Measurements from ENCODE around the gene HRH1.

HRH1 gene

DNA sequence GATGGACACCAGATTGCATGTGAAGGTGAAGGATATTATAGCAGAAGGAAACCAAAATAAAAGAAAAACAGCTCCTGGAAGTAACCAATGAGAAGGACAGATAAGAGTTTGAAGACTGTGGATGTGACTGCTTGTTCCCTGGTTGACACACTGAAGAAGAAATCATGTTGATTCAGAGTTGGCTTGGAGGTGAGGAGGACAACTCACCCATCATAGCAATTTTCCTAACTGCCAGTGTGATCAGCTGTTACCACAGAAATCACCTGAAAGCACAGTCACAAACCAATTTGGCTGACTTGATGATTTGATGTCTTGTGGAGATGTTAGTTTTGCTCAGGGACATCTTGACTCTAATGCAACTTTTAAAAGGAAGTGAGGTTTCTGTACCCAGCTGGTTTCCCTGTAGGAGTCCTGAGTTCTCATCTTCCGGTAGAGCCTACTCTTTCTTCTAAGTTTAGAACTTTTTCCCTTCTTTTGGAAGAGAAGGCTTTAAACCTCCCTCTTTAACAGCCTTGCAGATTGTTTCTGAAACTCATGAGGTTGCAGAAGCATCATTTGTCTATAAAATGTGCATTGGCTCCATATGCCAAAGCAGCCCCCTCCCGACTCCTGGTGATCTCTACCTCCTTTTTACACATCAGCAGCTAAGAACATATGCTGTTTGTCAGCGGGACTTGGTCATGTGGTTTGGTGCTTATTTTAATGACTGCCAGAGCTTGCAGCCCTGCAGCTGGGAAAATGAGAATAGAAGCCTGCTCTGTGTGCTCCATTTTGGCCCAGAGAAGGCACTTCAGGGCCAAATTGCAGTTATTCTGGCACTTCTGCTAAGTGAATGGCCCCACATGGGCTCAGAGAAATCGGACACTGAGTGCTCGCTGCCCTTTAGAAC lies 128.2 kb downstream of the HRH1 start:
- no peak for DNase-seq (ENCODE audit: low read depth)
- H3K4me3 ChIP-seq (ENCODE audit: control insufficient read depth, low read depth, low read length), result no peak overlapping the region
- TF ChIP-seq, protein P1, sequence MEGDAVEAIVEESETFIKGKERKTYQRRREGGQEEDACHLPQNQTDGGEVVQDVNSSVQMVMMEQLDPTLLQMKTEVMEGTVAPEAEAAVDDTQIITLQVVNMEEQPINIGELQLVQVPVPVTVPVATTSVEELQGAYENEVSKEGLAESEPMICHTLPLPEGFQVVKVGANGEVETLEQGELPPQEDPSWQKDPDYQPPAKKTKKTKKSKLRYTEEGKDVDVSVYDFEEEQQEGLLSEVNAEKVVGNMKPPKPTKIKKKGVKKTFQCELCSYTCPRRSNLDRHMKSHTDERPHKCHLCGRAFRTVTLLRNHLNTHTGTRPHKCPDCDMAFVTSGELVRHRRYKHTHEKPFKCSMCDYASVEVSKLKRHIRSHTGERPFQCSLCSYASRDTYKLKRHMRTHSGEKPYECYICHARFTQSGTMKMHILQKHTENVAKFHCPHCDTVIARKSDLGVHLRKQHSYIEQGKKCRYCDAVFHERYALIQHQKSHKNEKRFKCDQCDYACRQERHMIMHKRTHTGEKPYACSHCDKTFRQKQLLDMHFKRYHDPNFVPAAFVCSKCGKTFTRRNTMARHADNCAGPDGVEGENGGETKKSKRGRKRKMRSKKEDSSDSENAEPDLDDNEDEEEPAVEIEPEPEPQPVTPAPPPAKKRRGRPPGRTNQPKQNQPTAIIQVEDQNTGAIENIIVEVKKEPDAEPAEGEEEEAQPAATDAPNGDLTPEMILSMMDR (IDR thresholded peaks at IDR 0.05; ENCODE audit: control insufficient read depth, insufficient read depth, low read depth, low read length, missing control alignments), result no peak

DNA sequence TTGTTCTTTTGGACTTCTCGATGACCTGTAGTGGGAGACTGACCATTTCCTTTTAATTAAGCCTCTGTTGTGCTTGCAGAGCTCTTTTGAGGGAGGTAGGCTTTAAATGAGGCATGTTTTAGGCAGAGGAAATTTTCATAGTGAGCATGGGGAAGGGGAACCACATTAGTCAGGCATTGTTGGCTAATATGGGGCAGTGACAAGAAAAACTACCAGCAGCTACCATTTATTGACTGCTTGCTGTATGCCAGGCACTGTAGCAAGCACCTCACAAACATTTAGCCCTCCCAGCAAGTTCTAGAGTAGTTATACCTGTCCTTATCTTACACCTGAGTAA lies 128.8 kb downstream of the HRH1 start:
- TF ChIP-seq, protein P1 (IDR thresholded peaks at IDR 0.05; ENCODE audit: control insufficient read depth, insufficient read depth, low read depth, low read length, missing control alignments), result no peak
- H3K4me3 ChIP-seq (ENCODE audit: control insufficient read depth, low read depth, low read length), result no peak overlapping the region
- DNase-seq (ENCODE audit: low read depth), result no peak

DNA sequence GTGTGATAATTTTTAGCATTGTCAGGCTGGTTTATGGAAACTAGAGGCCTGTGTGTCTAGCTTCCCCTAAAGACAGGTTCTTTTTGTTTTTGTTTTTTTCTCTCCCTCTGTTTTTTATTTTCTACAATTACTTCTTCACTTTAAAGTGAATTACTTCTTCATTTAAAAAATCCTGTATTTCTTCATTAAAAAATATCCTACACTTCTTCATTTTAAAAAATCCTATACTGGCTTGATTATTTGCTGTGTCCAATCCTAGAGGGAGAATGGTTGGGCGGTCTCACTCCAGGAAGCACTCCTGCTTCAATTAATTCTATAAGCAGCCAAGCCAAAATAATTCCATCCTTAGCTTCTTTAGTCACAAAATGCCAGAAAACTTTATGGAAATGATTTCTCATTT lies 129.7 kb downstream of the HRH1 start:
- no peak for DNase-seq (ENCODE audit: low read depth)
- H3K4me3 ChIP-seq (ENCODE audit: control insufficient read depth, low read depth, low read length), result no peak overlapping the region
- TF ChIP-seq, protein P1 (IDR thresholded peaks at IDR 0.05; ENCODE audit: control insufficient read depth, insufficient read depth, low read depth, low read length, missing control alignments), result no peak

DNA sequence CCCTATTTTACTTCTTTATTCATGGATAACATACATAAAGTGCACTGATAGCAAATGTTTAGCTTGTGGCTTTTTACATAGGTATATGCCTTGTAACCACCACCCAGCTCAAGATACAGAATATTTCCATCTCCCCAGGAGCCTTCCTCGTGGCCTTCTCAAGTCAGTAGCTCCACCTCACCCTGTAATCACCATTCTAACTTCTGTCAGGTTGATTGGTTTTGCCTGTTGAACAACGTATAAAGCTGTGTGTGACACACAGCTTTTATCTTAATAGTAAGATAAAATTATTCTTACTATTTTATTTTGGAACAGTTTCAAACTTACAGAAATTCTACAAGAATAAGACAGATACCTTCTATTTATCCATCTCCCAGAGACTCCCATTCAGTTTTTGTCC lies 131.2 kb downstream of the HRH1 start:
- TF ChIP-seq, protein P1 (IDR thresholded peaks at IDR 0.05; ENCODE audit: control insufficient read depth, insufficient read depth, low read depth, low read length, missing control alignments), result no peak
- H3K4me3 ChIP-seq (ENCODE audit: control insufficient read depth, low read depth, low read length), result no peak overlapping the region
- DNase-seq (ENCODE audit: low read depth), result no peak

DNA sequence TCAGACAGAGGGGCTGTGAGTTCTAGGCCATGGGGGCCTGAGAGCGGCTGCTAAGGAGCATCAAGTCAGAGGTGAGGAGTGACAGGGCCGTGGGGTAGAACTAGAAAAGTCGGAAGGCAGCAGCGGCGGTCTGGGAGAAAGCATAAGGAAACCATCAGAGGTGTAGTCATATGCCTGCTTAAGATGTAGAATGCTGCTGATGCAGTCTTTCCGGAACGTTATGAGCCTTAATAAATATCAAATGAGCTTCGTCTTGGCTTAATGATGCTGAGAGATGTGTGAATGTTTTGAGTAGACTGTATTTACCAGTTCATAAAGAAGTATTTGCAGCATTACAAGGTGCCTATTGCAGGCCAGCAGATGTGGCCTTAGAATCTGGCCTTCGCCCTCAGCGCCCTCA lies 133.1 kb downstream of the HRH1 start:
- TF ChIP-seq, protein P1 (IDR thresholded peaks at IDR 0.05; ENCODE audit: control insufficient read depth, insufficient read depth, low read depth, low read length, missing control alignments), result no peak
- no peak overlapping the region for H3K4me3 ChIP-seq (ENCODE audit: control insufficient read depth, low read depth, low read length)
- no peak for DNase-seq (ENCODE audit: low read depth)

DNA sequence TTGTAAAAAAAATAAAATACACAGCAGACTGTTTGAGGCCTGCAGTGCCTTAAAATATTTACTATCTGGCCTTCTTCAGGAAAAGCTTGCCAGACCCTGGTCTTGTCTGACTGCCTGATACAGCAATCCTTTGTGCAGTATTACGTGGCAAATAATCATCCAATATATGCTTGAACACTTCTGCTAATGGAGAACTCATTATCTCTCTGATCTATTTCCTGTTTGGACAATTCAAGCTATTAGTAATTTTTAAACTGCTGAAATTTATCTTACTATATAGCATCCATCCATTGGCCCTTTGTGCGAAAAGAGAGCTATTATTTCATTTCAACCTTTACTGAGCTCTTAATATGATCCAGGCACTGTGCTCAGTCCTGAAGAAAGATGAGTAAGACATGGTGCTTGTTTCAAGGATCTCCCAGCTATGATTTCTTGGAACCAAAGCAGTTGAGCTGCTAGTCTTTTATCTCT lies 133.8 kb downstream of the HRH1 start:
- peak; percentile 27 for DNase-seq (ENCODE audit: low read depth)
- H3K4me3 ChIP-seq (ENCODE audit: control insufficient read depth, low read depth, low read length), result no peak overlapping the region
- TF ChIP-seq, protein P1 (IDR thresholded peaks at IDR 0.05; ENCODE audit: control insufficient read depth, insufficient read depth, low read depth, low read length, missing control alignments), result no peak
